ENCODE data around the gene GPSM3.

- no peak for TF ChIP-seq CTCF (IDR thresholded peaks at IDR 0.05)
- TF ChIP-seq ZFX (IDR thresholded peaks at IDR 0.05; ENCODE audit: borderline replicate concordance), result no peak
Measured at GRCh38 chr6:32214126-32214525, 21.7 kb upstream of the GPSM3 start.
